Endometrial microvascular endothelial cells (primary cell): ENCODE data around the gene ADM. TPM values are rescaled to one million over a fixed set of nuclear protein-coding genes. Genes with fewer than 3 reads are reported as not detected.

Experiments
- in situ Hi-C: cut with HindIII; loops from 2 replicates; pipeline ENCODE4 v1.10.0; 2017; ENCODE audit warnings: low sequenced_read_pairs, low pct_unique_long_range_greater_than_20kb; ENCODE audit errors: inconsistent ontology term
- total RNA-seq: library from RNA; depleted of rRNA; stranded (reverse); fragments of >200 nt; gene quantifications from one replicate; pipeline ENCODE4 v1.2.3, GENCODE V29; 2015; ENCODE audit errors: inconsistent ontology term

The ADM gene
- total RNA-seq, 1 donor from 2014 or later: 309 TPM

DNA sequence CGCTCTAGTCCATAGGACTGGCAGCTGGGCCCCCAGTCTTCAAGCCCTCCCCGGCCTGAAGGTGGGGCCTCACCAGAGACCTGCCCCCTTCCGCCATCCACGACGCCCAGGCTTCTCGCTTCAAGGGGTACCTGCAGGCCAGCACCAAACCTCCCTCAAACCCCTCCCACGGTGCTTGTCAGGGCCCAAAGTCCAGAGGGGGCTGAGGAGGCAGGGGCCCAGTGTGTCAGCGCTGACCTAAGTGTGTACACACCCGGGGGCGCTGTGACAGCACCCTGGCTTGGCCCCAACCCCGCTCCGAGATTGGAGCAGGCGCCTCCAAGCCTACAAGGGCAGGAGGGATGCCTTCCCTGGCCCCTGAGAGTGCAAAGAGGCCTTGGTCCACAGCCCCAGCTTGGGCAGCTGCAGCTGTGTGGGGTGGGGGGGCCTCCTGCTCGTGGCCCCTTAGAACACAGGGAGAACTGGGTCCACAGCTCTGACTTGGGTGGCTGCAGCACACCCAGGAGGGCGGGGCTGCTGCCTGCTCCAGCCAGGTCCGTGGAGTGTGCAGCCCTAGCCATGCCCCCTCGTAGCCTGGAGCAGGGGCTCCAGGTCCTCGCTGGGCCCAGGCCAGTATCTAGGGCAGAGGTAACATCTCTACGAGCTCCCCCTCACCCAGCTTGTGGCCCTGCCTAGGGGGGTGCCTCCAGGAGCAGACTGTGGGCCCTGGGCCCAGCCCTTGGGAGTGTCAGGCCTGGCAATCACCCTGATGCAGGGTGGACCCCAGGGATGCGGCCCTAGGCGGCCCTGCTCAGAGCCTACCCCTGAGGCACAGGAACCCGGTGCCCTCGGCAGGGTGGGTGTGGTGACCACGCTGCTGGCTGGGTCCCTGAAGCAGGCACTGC lies 15.8 kb upstream of the ADM start:
- in situ Hi-C loops: no loop called here

DNA sequence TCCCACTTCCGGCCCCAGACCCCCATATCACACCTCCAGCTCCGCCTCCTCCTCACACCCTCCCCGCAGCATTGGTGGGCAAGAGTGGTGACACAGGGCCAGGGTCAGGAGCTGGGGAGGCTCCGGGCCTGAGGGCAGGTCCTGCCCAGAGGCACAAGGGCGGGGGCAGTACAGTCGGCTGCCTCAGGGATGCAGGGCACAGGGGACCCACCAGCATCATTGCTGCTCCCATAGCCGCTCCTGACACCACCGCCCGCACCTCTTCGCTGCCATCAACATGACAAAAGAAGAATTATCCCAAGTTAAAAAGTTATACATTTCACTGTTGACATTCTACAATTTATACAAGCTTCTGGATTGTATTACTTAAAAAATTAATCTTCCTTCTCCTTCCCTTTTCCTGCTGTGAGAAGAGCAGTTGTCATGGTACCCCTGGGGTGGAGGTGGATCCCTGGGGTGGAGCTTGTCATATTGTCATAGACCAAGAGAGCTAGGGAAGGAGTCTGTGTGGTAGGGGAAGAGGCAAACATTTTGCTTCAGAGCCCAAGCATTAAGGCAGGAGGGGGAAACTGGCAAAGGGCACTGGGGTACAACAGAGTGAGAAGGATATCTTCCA lies 15.0 kb upstream of the ADM start:
- in situ Hi-C loops: no loop called here

DNA sequence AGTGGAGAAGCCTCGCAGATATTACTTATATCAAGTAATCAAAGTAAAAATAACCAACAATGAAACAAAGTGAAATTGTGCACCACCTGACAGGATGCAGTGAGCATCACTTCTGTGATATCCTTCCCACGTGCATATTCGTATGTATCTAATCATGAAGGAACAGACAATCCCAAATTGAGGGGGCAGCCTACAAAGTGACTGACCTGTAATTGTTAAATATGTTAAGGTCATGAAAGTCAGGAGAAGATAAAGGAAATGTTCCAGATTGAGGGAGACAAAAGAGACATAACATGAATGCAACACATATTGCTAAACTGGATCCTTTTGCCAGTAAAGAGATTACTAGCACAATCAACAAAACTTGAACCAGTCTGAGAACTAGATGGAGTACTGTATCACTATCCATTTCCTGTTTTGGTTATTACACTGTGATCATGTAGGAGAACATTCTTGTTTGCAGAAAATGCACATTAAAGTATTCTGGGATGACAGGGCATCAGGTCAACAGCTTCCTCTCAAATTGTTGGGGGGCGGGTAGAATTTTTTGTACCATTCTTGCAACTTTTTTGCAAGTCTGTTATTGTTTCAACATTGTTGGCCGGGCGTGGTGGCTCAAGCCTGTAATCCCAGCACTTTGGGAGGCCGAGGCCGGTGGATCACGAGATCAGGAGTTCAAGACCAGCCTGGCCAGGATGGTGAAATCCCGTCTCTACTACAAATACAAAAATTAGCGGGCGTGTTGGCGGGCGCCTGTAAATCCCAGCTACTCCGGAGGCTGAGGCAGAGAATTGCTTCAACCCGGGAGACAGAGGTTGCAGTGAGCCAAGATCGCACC lies 12.9 kb upstream of the ADM start:
- in situ Hi-C loops: no loop called here

DNA sequence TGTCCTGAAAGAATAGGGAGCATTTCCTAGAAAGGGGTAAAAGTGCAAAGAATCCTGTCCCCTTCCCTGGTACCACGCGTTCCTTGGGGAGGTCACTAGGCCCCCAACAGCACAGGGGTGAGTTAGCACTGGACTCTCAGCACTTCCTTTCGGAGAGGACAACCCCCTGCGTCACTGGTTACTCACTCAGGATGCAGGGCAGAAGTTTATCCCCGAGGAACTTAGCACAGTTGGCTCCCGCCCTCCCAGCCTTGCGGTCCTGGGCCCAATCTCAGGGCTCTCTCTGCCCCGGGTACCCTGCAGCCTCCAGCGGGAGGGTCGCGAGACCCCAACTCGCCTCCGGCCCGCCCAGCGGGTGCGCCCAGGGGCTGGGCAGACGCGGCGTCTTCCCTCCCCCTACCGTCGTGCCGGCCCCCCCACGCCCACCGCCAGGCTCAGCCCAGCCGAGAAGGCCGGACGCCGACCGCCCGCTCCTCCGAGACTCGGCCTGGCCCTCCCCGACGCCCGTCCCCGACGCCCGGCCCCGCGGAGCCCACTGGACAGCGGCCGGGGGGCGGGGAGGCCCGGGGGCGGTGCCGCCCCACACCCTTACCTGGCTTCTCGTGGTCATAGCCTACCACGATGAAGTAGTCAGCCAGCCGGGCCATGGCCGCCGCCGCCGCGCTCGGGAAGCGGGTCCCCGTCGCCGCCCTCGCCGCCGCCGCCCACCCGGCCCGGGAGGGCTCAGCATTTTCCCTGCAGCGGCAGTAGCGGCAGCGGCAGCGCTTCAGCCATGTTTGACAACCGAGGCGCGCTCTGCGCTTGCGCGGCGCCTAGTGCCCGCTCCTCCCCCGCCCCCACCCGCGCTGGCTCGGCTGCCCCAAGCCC lies 11.2 kb upstream of the ADM start, which contains the start of gene SBF2:
Gene SBF2, minus strand, starts transcription at position 797 of the 867 bp plus-strand sequence. Its CDS starts 150 bp downstream, at position 647.
- in situ Hi-C loops: no loop called here

DNA sequence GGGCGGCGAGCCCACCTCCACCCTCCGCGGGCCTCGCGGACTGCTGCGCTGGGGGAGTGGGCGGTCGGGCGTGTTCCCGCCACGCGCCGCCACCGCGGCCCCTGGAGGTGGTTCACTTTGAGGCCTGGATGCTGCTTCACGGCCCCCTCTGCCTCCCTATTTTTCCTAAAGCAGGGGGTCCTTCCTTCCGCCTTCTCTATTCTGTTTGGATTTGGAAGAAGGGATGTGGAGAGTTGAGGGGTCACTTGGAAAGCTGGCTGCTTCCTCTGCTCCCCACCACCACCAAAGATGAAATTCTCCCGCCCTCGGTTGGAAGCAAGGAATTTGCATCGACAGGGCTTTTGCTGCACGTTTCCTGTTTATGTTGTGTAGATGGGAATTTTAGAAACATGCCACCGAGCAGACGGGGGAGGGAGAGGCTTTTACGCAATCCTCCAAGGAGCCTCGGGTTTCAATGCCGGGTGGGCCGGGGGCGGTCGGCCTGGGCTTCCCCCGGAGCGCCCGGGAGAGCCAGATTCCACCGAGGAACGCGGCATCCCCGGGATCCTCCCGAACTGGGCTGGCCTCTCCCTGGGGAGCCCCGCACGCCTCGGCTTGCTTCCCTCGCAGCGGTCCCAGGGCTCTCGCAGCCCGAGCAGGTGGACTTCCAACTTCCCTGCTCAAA lies 10.5 kb upstream of the ADM start:
- in situ Hi-C loops: no loop called here

DNA sequence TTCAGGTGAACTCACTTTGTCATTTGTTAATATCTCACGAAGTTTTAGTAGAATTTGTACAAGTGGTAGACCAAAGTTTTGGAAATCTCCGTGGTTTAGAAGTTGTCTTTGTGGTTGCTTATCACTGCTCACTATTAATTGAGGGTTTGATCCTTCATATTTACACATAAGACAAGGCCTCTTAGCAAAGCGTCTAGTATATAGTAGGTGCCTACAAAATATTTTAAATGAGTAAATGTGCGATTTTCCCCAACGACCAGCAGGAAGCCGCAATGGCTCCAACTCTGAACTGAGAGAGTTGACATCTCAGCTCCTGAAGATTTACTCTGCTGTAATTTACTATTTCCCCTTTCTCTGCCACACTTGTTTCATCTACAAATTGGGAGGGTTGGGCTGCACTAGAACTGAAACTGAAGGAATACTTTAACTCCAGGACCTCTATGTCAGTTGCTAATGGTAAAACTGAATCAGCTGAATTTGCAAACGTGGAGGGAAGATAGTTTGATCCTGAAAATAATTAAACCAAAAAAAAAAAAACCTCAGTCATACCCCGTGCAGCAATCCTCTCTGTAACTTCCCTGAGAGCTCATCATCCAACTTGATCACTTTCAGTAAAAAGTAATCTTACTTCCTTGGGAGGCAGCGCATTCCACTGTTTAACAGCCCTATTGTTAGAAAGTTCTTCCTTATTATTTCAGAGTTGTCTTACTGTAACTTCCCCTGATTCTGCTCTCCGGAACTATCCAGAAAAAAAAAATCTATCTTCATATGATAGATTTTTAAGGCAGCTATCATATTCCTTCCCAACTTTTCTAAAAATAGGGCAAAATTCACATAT lies 9.6 kb upstream of the ADM start:
- in situ Hi-C loops: no loop called here

DNA sequence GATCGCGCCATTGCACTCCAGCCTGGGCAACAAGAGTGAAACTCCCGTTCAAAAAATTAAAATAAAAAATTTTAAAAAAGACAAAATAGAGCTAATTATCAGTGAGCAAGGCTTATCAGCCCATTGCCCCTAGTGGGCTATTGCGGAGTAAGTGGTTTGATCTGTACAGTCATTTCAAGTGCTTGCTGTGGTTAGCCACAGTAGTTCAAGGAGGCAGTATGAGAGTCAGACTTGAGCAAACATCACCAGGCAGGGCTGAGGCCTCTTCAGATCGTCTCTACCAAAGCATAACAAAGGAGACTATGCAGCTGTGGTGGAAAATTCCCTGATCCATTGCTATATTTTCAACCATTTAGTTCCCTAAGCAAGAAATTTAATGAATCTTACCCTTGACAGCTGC lies 6.5 kb upstream of the ADM start:
- in situ Hi-C loops: no loop called here

DNA sequence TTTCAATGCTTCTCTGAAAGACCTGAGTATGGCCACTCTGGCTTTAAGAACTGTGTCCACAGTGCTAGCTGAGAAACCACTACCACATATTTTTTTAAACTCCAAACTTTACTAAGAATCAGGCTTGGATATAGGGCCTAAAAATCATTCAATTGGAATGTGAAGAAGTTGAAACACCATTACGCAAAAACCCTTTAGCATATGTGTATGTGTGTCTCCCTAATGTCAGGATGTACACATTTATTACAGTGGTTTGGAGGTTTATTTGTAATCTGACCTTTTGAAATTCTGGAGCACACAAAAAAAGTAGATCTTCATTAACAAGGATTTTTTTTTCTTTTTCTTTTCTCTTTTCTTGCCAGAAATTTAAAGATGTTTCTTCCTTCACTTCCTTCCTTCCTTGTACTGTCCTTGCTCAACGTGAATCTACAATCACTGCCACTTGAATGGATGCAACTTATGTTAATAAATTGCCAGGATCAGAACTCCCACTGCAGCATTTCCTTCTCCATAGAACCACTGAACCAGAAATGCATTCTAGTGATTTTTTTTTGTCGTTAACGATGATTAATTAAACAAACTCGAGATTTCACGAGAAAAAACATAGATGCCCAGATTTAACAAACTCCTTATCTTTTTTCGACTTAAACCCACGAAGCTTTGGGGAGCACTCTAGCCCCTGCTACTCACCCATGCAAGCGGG lies 3.1 kb upstream of the ADM start:
- in situ Hi-C loops: loop anchor here (5.0 to 25.0 kb wide), 3 partner anchors 340 to 550 kb away; no protein-coding TSS in a partner anchor

DNA sequence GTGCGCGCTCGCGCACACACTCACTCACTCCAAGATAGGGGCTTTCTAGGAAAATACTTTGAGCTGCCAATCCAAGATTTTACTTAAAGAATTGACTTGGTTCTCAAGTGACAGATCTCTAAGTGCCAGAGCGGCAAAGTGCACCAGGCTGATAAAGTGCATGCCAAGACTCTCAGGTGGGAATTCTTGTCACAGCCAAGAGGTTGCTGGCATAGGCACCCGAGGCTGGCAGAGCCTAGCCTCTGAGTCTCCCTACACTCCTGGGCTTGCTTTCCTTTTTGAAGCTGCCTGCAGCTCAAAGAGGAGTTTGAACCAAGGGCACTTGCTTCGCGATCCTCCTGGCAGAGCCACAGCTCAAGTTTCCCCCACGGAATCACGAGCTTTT lies 2.5 kb upstream of the ADM start:
- in situ Hi-C loops: loop anchor here (5.0 to 25.0 kb wide), 3 partner anchors 340 to 550 kb away; no protein-coding TSS in a partner anchor

DNA sequence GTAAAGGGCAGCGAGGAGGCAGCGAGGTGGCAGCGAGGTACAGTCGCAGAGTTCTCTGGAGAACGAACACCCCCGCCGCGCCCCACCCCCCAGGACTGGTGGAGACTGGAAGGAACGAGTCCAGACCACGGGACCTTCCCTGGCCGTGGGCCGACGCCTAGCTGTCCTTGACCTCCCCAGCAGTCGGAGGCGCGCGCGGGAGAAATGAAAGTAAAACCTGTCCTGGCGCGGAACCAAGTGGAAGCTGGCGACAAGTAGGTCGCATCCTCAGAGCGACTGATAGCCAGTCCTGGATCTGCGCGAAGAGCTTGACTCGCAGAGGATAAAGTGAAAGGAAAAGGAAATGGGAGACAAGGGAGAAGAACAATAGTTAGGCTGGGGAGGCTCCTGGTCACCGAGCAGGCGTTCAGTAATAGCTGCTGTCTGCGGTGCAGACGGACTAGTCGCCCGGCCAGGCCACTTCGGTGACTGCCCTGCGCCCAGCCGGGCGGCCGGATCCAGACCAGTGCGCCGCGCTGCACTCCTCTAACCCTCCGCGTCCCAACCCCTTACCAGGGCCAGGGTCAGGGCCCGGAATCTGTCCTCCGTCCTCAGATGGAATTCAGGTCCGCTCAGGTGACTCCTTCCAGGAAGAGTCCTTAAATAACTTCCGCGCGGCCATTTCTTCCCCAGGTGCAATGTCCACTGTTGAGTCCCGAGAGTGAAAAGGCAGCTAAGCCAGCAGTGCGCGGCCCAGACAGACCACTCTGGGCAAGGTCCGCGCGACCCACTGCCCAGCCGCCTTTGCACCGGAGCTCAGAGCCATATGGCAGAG lies 1.9 kb upstream of the ADM start:
- in situ Hi-C loops: loop anchor here (5.0 to 25.0 kb wide), 3 partner anchors 341 to 551 kb away; no protein-coding TSS in a partner anchor

DNA sequence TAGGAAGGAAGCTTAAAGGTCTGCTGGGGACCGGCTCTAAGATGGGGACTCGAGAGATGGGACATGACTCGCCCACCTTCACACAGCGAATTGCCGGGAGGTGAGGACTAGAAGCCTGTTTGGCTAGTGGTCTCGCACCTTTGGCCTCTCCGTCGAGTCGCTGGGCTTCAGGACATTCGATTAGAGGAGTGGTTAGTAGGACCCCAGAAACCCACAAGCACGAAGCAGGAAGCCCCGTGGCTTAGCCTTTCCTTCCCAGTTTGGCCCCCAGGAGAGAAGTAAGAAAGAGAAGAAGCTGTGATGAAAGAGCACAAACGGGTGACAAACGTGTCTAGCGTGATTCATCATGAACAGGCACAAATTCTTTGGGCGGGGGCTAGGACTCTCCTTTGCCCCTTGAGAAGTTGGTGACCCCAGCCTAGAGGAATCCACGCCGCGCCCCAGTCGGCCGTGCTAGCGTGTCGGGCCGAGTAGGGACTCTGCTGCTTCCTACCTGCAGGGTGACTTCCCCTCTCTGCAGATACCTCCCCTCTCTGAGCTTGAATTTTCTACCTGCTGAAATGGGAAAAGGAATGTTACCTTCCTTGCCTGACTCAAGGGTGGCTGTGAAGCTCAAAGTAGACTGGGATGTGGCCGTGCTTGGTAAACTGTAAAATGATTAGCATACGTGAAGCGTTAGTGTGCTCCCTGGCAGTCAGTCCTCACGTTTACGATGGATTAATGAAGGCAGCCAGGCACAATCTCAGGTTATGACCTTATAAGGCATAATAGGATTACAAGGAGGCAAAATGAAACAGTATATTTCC lies 1.1 kb upstream of the ADM start:
- in situ Hi-C loops: loop anchor here (5.0 to 25.0 kb wide), 3 partner anchors 341 to 551 kb away; no protein-coding TSS in a partner anchor

DNA sequence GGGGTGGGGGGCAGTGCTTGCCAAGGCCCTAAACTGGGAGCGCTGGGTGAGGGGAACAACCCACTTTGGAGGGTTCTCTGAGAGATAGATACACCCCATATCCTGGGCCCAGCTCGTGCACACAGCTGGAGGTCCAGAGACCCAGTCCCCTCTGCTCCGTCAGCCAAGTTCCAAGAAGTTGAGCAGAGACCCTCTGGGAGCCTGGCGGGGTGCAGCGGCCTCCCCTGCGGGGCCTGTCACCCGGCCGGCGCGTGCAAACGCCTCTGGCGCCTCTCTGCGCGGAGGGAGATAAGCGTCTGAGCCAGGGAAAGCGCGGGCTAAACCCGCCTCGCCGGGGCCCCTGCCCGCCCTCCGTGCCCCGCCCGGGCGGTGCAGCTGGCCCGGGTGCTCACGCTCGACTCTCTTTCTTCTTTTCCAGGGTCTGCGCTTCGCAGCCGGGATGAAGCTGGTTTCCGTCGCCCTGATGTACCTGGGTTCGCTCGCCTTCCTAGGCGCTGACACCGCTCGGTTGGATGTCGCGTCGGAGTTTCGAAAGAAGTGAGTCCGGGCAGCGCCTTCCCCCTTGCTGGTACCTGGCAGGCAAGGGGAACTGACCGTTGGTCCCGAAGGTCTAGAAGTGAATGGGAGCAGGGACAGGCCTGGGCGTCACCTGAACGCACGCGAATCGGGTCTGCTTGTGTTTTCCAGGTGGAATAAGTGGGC lies 540 bp downstream of the ADM start:
- in situ Hi-C loops: loop anchor here (25.0 kb wide), 2 partner anchors 343 to 443 kb away; no protein-coding TSS in a partner anchor

DNA sequence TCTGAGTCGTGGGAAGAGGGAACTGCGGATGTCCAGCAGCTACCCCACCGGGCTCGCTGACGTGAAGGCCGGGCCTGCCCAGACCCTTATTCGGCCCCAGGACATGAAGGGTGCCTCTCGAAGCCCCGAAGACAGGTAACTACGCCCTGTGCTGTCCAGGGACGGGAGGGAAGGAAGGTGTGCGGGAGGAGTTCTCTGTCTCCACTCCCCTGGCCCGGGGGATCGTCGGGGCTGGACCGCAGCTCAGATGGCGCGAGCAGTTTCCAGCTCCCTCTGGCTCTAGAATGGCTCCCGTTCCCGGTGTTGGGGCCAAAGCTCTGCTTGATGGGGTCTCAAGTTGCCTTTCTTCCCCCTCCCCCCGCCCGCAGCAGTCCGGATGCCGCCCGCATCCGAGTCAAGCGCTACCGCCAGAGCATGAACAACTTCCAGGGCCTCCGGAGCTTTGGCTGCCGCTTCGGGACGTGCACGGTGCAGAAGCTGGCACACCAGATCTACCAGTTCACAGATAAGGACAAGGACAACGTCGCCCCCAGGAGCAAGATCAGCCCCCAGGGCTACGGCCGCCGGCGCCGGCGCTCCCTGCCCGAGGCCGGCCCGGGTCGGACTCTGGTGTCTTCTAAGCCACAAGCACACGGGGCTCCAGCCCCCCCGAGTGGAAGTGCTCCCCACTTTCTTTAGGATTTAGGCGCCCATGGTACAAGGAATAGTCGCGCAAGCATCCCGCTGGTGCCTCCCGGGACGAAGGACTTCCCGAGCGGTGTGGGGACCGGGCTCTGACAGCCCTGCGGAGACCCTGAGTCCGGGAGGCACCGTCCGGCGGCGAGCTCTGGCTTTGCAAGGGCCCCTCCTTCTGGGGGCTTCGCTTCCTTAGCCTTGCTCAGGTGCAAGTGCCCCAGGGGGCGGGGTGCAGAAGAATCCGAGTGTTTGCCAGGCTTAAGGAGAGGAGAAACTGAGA lies 1.4 kb downstream of the ADM start:
- in situ Hi-C loops: loop anchor here (25.0 kb wide), 2 partner anchors 344 to 444 kb away; no protein-coding TSS in a partner anchor
